Myocyte (in vitro differentiated cells): ENCODE results near the gene GIMAP4. TPM values are rescaled to one million over a fixed set of nuclear protein-coding genes. Genes with fewer than 3 reads are reported as not detected.
"Not testable (repeated sequence)": the region's sequence is repeated elsewhere in the genome, so short reads cannot be mapped to it uniquely, and the experiment has no call there.

Experiments used
- DNase-seq: peaks from one replicate; pipeline ENCODE4 v3.0.0-alpha.2; 2012; ENCODE audit warnings: low read depth
- polyA plus RNA-seq: library from polyadenylated mRNA; unstranded; fragments of >200 nt; gene quantifications from one replicate; pipeline ENCODE4 v1.2.1, GENCODE V29; 2012; ENCODE audit warnings: missing spikeins
- total RNA-seq: library from RNA; depleted of rRNA; stranded (reverse); fragments of >200 nt; gene quantifications from 2 replicates; pipeline ENCODE4 v1.2.3, GENCODE V29; 2014

Gene GIMAP4
- not detected in 2 replicates for total RNA-seq
- polyA plus RNA-seq: not detected

- no peak for DNase-seq
These were observed at the start of gene GIMAP4 for GRCh38 chr7:150567169-150567568. TSS of gene GIMAP4 (plus strand) at chr7:150567390. CDS start at chr7:150569902, 2,512 bp downstream.

DNA sequence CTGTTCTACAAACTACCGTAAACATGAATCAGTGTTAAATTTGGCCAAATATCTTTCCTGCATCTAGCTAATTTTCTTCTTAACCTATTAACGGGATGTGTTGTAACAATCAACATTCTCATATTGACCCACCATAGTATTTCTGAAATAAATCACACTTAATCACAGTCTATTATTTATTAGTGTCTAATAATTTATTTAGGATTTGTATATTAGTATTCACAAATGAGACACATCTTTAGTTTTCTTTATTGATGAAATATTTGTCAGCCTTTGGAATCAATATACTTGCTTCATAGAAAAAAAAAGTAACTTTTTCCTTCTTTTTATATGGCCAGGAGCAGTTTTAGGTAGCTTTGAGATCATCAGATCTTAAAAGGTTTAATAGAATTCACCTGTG lies 47.9 kb upstream of the GIMAP4 start:
- no peak for DNase-seq

DNA sequence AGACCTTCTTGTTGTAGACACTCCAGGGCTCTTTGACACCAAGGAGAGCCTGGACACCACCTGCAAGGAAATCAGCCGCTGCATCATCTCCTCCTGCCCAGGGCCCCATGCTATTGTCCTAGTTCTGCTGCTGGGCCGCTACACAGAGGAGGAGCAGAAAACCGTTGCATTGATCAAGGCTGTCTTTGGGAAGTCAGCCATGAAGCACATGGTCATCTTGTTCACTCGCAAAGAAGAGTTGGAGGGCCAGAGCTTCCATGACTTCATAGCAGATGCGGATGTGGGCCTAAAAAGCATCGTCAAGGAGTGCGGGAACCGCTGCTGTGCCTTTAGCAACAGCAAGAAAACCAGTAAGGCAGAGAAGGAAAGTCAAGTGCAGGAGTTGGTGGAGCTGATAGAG lies 47.0 kb upstream of the GIMAP4 start:
- DNase-seq: no peak

- not testable (repeated sequence) for DNase-seq
These were observed 44.3 kb upstream of the GIMAP4 start for GRCh38 chr7:150522931-150523330.

DNA sequence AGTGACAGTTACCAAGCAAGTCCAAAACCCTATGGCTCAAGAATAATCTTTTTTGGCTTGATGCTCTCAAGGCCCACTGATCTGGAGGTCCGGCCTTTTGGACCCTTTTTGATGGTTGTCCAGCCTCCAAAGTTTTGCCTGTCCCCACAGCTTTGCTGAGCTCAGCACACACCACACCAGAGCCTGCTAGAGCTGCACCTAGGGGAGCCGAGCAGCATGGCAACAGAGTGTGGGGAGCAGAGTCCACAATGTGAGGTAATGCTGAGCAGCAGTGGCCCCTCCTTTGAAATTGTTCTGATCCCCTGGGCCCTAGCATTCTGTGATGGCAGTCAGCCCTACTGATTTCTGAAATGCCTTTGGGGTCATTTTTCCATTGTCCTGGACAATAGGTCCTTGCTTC lies 43.2 kb upstream of the GIMAP4 start:
- DNase-seq: no peak

GRCh38 chr7:150531704-150532103 lies 35.5 kb upstream of the GIMAP4 start:
- no peak for DNase-seq

- DNase-seq: no peak
These were observed 28.9 kb upstream of the GIMAP4 start for GRCh38 chr7:150538259-150538658.

GRCh38 chr7:150553163-150553562 lies 14.0 kb upstream of the GIMAP4 start:
- no peak for DNase-seq

- DNase-seq: no peak
These were observed 10.6 kb upstream of the GIMAP4 start for GRCh38 chr7:150556521-150557138.

DNA sequence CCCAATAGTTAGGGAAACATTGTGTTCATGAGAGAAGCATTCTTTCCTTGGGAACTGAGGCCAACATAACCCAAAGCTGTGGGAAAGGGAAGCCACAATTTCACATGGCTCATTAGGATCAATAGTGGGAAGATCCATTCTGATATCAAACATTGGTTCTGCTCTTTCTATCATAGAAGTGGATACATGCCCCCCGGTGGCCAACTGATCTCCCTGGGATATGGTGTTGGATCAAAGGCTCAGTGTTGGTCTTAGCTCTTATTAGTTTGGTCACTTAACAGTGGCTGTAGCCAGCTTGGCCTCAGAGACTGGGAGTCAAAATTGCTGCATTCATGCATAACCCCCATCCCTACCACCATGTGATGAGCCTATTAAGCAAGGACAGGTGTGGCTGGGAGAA lies 6.7 kb upstream of the GIMAP4 start:
- no peak for DNase-seq

DNA sequence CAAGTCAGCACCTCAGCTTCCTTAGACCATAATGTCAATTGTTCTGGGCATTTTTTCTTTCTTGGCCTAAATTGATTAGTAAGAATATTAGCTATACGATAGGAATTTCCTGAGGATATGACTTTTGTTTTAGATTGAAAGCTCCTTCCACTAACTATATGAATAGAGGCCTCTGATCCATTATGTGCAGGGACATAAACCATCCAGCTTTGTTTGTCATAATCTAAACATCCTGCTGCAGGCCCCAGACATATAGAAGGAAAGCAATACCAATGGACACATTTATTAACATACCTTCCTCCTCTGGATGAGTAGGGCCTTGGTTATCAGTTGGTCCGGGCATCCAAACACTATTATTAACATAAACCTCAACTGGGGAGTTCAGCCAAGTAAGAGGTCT lies 4.3 kb upstream of the GIMAP4 start:
- no peak for DNase-seq

- DNase-seq: no peak
These were observed 3.2 kb upstream of the GIMAP4 start for GRCh38 chr7:150564006-150564405.

DNA sequence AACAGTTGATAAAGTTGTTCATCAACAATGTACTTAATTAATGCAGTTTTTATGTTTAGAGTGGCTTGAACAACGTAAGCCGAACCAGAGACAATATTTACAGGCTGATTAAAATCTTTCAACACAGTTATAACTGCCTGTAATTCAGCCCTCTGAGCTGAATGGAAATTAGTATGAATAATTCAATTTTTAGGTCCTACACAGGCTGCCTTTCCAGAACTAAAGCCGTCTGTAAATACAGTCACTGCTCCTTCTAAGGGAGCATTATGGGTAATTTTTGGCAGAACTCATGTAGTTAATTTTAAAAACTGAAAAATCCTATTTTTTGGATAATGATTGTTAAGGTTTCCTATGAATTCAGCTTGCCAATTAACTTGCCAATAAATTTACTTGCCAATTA lies 2.6 kb upstream of the GIMAP4 start:
- no peak for DNase-seq

GRCh38 chr7:150565239-150565638 lies 2.0 kb upstream of the GIMAP4 start:
- DNase-seq: no peak

DNA sequence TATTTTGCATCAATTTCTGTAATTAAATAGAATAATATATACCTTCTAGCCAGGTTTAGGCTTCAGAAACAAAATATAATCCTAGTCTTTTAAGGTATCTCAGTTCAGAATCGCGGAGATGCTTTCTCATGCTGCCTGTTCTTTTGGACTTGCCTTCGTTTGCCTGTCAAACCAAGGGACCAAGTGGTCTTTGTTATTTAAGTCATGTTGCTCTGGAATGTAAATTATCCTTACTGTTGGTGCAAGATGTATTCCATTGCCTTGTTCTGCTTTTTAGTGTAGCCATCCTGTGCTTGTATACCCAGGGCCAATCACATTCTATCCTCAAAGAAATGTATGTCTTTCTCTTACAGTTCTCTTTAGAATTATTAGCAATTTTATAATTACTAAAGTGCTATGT lies 1.1 kb upstream of the GIMAP4 start:
- no peak for DNase-seq

DNA sequence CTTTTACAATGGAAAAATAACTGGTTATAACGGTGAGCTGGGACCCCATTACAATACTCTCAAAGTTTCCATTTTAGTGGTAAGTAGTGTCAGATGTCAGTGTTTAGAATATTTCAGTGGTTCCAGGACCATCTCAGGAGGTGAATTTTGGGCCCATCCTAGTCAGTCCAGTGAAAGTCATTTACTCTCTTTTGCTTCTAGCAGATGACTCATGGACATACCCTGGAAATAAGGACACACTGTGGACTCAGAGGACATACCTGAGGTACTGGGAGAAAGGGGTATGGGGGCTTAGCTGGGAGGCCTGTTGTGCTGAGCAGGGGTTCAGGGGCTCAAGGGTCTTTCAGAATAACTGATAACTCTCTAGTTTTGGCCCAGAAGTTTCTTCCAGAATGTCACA lies 618 bp upstream of the GIMAP4 start:
- DNase-seq: no peak

DNA sequence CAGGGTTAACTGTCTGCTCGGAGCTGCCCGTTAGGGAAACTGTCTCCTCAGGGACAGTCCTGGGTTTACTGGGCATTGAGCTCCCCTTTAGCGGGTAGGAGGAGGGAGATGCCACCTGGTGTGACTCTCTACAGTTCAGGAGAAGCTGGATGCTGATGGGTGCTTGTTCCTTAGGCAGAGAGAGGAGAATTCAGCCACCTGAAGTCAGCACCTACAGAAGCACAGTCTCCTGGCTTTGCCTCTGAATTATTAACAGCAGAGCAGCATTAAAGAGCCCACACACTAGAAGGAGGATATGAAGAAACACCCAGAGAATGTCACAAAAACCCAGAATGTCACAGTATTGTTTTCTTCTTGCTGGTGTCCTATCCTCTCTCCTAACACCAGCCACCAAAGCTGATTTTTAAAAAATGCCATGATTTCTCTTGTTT lies 696 bp downstream of the GIMAP4 start:
- no peak for DNase-seq

- DNase-seq: no peak
These were observed 1.5 kb downstream of the GIMAP4 start for GRCh38 chr7:150568714-150569113.

GRCh38 chr7:150569245-150569955 lies 2.2 kb downstream of the GIMAP4 start:
- DNase-seq: no peak

DNA sequence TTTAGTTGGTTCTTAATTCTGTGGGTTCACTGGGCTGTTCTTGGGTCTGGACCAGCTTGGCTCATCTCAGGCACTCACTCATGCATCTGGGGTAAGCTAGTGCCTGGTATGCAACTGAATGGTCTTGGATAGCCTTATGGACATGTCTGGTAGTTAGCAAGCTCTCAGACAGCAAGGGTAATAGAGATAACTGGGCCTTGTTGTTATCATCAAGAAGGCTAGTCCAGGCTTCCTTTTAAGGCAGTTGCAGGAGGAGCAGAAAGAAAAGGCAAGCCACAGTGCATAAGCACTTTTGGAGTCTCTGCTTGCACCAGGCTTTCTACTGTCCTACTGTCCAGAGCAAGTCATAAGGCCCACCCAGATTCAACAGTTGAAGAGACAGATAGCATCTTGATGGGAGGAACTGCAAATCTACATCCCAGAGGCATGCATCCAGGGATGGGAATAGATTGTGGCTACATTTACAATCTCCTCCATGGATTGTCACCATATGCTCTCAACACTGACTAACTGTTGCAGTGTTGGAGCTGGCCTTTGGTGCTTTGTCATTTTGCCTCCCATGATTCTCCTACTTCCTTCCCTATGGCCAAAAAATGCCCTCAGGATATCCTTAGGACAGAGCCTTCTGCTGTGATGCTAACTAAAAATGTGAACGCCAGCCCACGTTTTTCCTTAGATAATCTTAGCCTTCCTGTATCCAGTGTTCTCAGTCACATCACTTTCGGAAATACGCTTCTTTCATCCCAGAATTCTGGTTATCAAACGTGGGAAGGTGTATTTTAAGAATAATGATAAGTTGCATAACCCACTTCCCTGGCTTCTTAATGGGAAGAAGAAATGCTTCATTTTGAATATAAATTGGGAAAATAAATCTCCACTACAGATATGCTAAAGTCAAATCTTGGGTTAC lies 3.6 kb downstream of the GIMAP4 start:
- no peak for DNase-seq

GRCh38 chr7:150572496-150572895 lies 5.3 kb downstream of the GIMAP4 start:
- no peak for DNase-seq
